ENCODE results near the gene MAML2.

Gene MAML2

DNA sequence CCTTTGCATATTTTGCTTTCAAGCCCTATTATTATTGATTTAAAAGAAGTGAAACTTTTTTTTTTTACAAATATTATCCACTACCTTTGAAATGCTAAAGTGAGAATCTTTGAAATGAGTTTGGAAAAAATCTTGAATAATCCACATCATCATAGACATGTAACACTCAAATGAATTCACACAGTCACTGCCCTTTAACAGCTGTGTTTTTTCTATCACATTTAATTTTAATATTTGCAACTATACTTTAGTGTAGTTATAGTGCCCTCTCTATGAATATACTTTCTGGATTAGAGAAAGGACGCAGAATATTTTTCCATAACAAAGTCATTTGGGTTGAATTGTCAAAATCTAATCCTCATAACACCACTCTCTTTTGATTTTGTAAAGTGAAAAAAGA lies 381.2 kb downstream of the MAML2 start:
- no peak overlapping the region for H3K4me3 ChIP-seq (ENCODE audit: low read length)
- H3K9ac ChIP-seq (ENCODE audit: low read length) = no peak overlapping the region
- H3K9me3 ChIP-seq (ENCODE audit: control insufficient read depth, low read length) = no peaks in the 10 kb centered on the region
- H3K36me3 ChIP-seq (ENCODE audit: control insufficient read depth, insufficient read depth, low read length, severe bottlenecking) = no peaks in the 10 kb centered on the region
- H3K27me3 ChIP-seq (replicated peaks; ENCODE audit: control insufficient read depth, insufficient read depth, low read length) = no peaks in the 10 kb centered on the region
- H3K4me1 ChIP-seq (ENCODE audit: control insufficient read depth, insufficient read depth, low read length) = no peaks in the 10 kb centered on the region
- DNase-seq (ENCODE audit: low read depth) = no peak

- no peak for DNase-seq (ENCODE audit: low read depth)
- H3K4me3 ChIP-seq (ENCODE audit: low read length) = no peak overlapping the region
- no peaks in the 10 kb centered on the region for H3K4me1 ChIP-seq (ENCODE audit: control insufficient read depth, insufficient read depth, low read length)
- no peaks in the 10 kb centered on the region for H3K27me3 ChIP-seq (replicated peaks; ENCODE audit: control insufficient read depth, insufficient read depth, low read length)
- no peaks in the 10 kb centered on the region for H3K9me3 ChIP-seq (ENCODE audit: control insufficient read depth, low read length)
- no peak overlapping the region for H3K9ac ChIP-seq (ENCODE audit: low read length)
- no peaks in the 10 kb centered on the region for H3K36me3 ChIP-seq (ENCODE audit: control insufficient read depth, insufficient read depth, low read length, severe bottlenecking)
Observed at GRCh38 chr11:95950905-95951304, 392.1 kb downstream of the MAML2 start.

DNA sequence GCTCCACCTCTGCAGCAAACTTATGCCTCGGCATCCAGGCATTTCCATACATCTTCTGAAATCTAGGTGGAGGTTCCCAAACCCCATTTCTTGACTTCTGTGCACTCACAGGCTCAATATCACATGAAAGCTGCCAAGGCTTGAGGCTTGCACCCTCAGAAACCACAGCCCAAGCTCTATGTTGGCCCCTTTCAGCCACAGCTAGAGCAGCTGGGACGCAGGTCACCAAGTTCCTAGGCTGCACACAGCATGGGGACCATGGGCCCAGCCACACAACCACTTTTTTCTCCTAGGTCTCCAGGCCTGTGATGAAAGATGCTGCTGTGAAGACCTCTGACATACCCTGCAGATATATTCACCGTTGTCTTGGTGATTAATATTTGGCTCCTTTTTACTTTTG lies 394.4 kb downstream of the MAML2 start:
- Histone ChIP-seq H3K4me1 (ENCODE audit: control insufficient read depth, insufficient read depth, low read length) (no peaks in the 10 kb centered on the region), H3K9ac (ENCODE audit: low read length) (no peak overlapping the region), H3K4me3 (ENCODE audit: low read length) (no peak overlapping the region), H3K36me3 (ENCODE audit: control insufficient read depth, insufficient read depth, low read length, severe bottlenecking) (no peaks in the 10 kb centered on the region), H3K27me3 (replicated peaks; ENCODE audit: control insufficient read depth, insufficient read depth, low read length) (no peaks in the 10 kb centered on the region), H3K9me3 (ENCODE audit: control insufficient read depth, low read length) (peaks cover 8% of the 10 kb centered on the region)
- DNase-seq (ENCODE audit: low read depth) = no peak

DNA sequence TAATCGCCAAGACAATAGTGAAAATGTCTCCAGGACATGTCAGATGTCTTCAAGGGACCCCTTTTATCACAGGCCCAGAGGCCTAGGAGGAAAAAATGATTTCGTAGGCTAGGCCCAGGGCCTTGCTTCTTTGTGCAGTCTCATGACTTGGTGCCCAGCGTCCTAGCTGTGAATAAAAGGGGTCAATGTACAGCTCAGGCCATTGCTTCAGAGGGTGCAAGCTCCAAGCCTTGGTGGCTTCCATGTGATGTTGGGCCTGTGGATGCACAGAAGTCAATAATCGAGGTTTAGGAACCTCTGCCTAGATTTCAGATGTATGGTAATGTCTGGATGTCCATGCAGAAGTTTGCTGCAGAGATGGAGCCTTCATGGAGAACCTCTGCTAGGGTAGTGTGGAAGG lies 398.4 kb downstream of the MAML2 start:
- Histone ChIP-seq H3K4me1 (ENCODE audit: control insufficient read depth, insufficient read depth, low read length) (no peaks in the 10 kb centered on the region), H3K9me3 (ENCODE audit: control insufficient read depth, low read length) (peaks cover 8% of the 10 kb centered on the region), H3K9ac (ENCODE audit: low read length) (no peak overlapping the region), H3K27me3 (replicated peaks; ENCODE audit: control insufficient read depth, insufficient read depth, low read length) (no peaks in the 10 kb centered on the region), H3K4me3 (ENCODE audit: low read length) (no peak overlapping the region), H3K36me3 (ENCODE audit: control insufficient read depth, insufficient read depth, low read length, severe bottlenecking) (no peaks in the 10 kb centered on the region)
- DNase-seq (ENCODE audit: low read depth) = no peak

DNA sequence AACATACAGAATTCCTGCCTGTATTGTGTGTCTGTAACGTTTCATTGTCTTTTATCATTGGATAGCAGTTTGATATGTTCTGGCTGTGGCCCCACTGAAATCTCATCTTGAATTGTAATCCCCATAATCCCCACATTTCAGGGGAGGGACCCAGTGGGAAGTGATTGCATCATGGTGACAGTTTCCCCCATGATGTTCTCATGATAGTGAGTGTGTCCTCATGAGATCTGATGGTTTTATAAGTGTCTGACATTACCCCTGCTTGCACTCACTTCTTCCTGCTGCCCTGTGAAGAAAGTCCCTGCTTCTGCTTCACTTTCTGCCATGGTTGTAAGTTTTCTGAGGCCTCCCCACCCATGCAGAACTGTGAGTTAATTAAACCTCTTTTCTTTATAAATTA lies 399.4 kb downstream of the MAML2 start:
- DNase-seq (ENCODE audit: low read depth) = no peak
- H3K27me3 ChIP-seq (replicated peaks; ENCODE audit: control insufficient read depth, insufficient read depth, low read length) = no peaks in the 10 kb centered on the region
- peaks cover 8% of the 10 kb centered on the region for H3K9me3 ChIP-seq (ENCODE audit: control insufficient read depth, low read length)
- H3K4me3 ChIP-seq (ENCODE audit: low read length) = no peak overlapping the region
- H3K9ac ChIP-seq (ENCODE audit: low read length) = no peak overlapping the region
- H3K4me1 ChIP-seq (ENCODE audit: control insufficient read depth, insufficient read depth, low read length) = no peaks in the 10 kb centered on the region
- H3K36me3 ChIP-seq (ENCODE audit: control insufficient read depth, insufficient read depth, low read length, severe bottlenecking) = no peaks in the 10 kb centered on the region

DNA sequence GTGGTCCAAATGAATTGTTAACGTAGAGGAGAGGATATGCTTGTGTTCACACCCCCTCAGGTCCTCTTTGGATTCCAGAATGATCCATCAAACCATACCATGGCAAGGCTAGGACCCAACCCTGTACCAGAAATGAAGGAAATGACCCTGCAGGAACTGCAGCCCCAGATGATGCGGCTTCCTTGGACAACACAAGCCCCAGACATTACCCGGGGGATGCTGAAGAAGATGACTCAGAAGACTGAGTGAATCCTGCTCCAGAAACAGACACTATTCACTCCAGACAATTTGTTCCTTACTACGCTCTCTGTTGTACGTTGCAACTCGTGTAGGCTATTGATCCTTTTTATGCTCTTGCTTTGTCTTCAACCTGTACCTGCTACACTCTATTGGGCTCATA lies 403.9 kb downstream of the MAML2 start:
- H3K9ac ChIP-seq (ENCODE audit: low read length) = no peak overlapping the region
- H3K4me1 ChIP-seq (ENCODE audit: control insufficient read depth, insufficient read depth, low read length) = no peaks in the 10 kb centered on the region
- H3K36me3 ChIP-seq (ENCODE audit: control insufficient read depth, insufficient read depth, low read length, severe bottlenecking) = no peaks in the 10 kb centered on the region
- H3K4me3 ChIP-seq (ENCODE audit: low read length) = no peak overlapping the region
- H3K27me3 ChIP-seq (replicated peaks; ENCODE audit: control insufficient read depth, insufficient read depth, low read length) = no peaks in the 10 kb centered on the region
- no peaks in the 10 kb centered on the region for H3K9me3 ChIP-seq (ENCODE audit: control insufficient read depth, low read length)
- no peak for DNase-seq (ENCODE audit: low read depth)

GRCh38 chr11:95937358-95937757 lies 405.6 kb downstream of the MAML2 start:
- no peaks in the 10 kb centered on the region for H3K9me3 ChIP-seq (ENCODE audit: control insufficient read depth, low read length)
- no peaks in the 10 kb centered on the region for H3K36me3 ChIP-seq (ENCODE audit: control insufficient read depth, insufficient read depth, low read length, severe bottlenecking)
- no peaks in the 10 kb centered on the region for H3K4me1 ChIP-seq (ENCODE audit: control insufficient read depth, insufficient read depth, low read length)
- peak; percentile 17 for DNase-seq (ENCODE audit: low read depth)
- H3K27me3 ChIP-seq (replicated peaks; ENCODE audit: control insufficient read depth, insufficient read depth, low read length) = no peaks in the 10 kb centered on the region
- no peak overlapping the region for H3K9ac ChIP-seq (ENCODE audit: low read length)
- H3K4me3 ChIP-seq (ENCODE audit: low read length) = no peak overlapping the region

GRCh38 chr11:95933594-95933993 lies 409.4 kb downstream of the MAML2 start:
- Histone ChIP-seq H3K9ac (ENCODE audit: low read length) (no peak overlapping the region), H3K36me3 (ENCODE audit: control insufficient read depth, insufficient read depth, low read length, severe bottlenecking) (no peaks in the 10 kb centered on the region), H3K4me3 (ENCODE audit: low read length) (no peak overlapping the region), H3K4me1 (ENCODE audit: control insufficient read depth, insufficient read depth, low read length) (no peaks in the 10 kb centered on the region), H3K27me3 (replicated peaks; ENCODE audit: control insufficient read depth, insufficient read depth, low read length) (no peaks in the 10 kb centered on the region), H3K9me3 (ENCODE audit: control insufficient read depth, low read length) (peaks cover 5% of the 10 kb centered on the region)
- DNase-seq (ENCODE audit: low read depth) = no peak

- H3K36me3 ChIP-seq (ENCODE audit: control insufficient read depth, insufficient read depth, low read length, severe bottlenecking) = no peaks in the 10 kb centered on the region
- no peaks in the 10 kb centered on the region for H3K4me1 ChIP-seq (ENCODE audit: control insufficient read depth, insufficient read depth, low read length)
- peaks cover 5% of the 10 kb centered on the region for H3K9me3 ChIP-seq (ENCODE audit: control insufficient read depth, low read length)
- H3K9ac ChIP-seq (ENCODE audit: low read length) = no peak overlapping the region
- no peak for DNase-seq (ENCODE audit: low read depth)
- H3K4me3 ChIP-seq (ENCODE audit: low read length) = no peak overlapping the region
- no peaks in the 10 kb centered on the region for H3K27me3 ChIP-seq (replicated peaks; ENCODE audit: control insufficient read depth, insufficient read depth, low read length)
Observed at GRCh38 chr11:95931916-95932315, 411.1 kb downstream of the MAML2 start.

DNA sequence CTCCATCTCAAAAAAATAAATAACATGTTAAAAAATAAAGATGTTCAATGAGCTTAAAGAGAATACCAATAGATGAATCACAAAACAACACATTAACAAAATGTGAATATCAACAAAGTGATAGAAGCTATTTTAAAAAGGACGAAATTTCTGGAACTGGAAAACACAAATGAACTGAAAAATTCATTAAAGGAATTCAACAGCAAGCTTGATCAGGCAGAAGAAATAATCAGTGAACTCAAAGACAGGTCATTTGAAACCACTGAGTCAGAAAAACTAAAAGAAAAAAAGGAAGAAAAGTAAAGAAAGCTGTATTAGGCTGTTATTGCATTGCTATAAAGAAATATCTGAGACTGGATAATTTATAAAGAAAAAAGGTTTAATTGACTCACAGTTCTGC lies 412.0 kb downstream of the MAML2 start:
- Histone ChIP-seq H3K27me3 (replicated peaks; ENCODE audit: control insufficient read depth, insufficient read depth, low read length) (no peaks in the 10 kb centered on the region), H3K9ac (ENCODE audit: low read length) (no peak overlapping the region), H3K4me3 (ENCODE audit: low read length) (no peak overlapping the region), H3K9me3 (ENCODE audit: control insufficient read depth, low read length) (peaks cover 5% of the 10 kb centered on the region), H3K4me1 (ENCODE audit: control insufficient read depth, insufficient read depth, low read length) (no peaks in the 10 kb centered on the region), H3K36me3 (ENCODE audit: control insufficient read depth, insufficient read depth, low read length, severe bottlenecking) (no peaks in the 10 kb centered on the region)
- DNase-seq (ENCODE audit: low read depth) = no peak

DNA sequence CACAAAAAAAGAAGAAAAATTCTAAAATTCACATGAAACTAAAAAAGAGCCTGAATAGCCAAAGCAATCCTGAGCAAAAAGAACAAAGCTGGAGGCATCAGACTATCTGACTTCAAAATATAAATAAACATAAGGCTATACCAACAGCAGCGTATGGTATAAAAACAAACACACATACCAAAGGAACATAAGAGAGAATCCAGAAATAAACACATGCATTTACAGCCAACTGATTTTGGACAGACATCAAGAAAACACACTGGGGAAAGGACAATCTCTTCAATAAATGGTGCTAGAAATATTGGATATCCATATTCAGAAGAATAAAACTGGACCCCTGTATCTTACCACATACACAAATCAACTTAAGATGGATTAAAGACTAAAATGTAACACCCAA lies 416.3 kb downstream of the MAML2 start:
- Histone ChIP-seq H3K9ac (ENCODE audit: low read length) (no peak overlapping the region), H3K36me3 (ENCODE audit: control insufficient read depth, insufficient read depth, low read length, severe bottlenecking) (no peaks in the 10 kb centered on the region)

More for the DNA sequence above, 416.3 kb downstream of the MAML2 start:
- H3K9me3 ChIP-seq (ENCODE audit: control insufficient read depth, low read length) = peaks cover 1% of the 10 kb centered on the region
- peak; percentile 12 for DNase-seq (ENCODE audit: low read depth)
- peaks cover 18% of the 10 kb centered on the region for H3K4me1 ChIP-seq (ENCODE audit: control insufficient read depth, insufficient read depth, low read length)
- H3K4me3 ChIP-seq (ENCODE audit: low read length) = no peak overlapping the region
- no peaks in the 10 kb centered on the region for H3K27me3 ChIP-seq (replicated peaks; ENCODE audit: control insufficient read depth, insufficient read depth, low read length)
